Right ventricle myocardium inferior (tissue), 1 donor: ENCODE measurements around the gene KNCN. TPM values are rescaled to one million over a fixed set of nuclear protein-coding genes. Genes with fewer than 3 reads are reported as not detected.

Experiments
- ATAC-seq: fragments of 200-7000 bp; cut with Tn5 transposase; one replicate; pipeline ENCODE4 v1.9.1; 2020; ENCODE audit warnings: mild to moderate bottlenecking, moderate library complexity
- DNase-seq: peaks from one replicate; pipeline ENCODE4 v3.0.0; 2021; ENCODE audit errors: missing footprints
- intact Hi-C: fragments of 100-400 bp; cut with DNase I; formaldehyde crosslinking; loops from one replicate; pipeline ENCODE4 v1.11.0; 2022
- total RNA-seq: library from RNA; stranded (reverse); fragmentation: NEBNext Ultra II Directional; extraction: Animal tissue kit (Norgen Biotek cat#: 25700); gene quantifications from one replicate; pipeline ENCODE4 v1.2.1, GENCODE V29; 2021
- donor health status: DM: no; HTN: yes; CAD: no; lungs with severe emphysema.

KNCN gene
- total RNA-seq, 1 donor from 2014 or later, result not detected

GRCh38 chr1:46571691-46572225 is 20.3 kb upstream of the KNCN start:
- ATAC-seq (no peak), DNase-seq (no peak)
- intact Hi-C loops, result no loop called here

- DNase-seq (no peak), ATAC-seq (no peak)
- intact Hi-C loops, result no loop called here
Measured at GRCh38 chr1:46569884-46570725, 18.7 kb upstream of the KNCN start.

- ATAC-seq (no peak), DNase-seq (no peak)
- intact Hi-C loops, result no loop called here
Measured at GRCh38 chr1:46569116-46569515, 17.7 kb upstream of the KNCN start.

GRCh38 chr1:46568461-46568891 is 17.0 kb upstream of the KNCN start:
- intact Hi-C loops, result no loop called here
- DNase-seq (no peak), ATAC-seq (no peak)

GRCh38 chr1:46563341-46563740 is 11.9 kb upstream of the KNCN start:
- no peak for DNase-seq
- intact Hi-C loops, result no loop called here
- ATAC-seq, result no peak

- ATAC-seq (no peak), DNase-seq (no peak)
- intact Hi-C loops, result no loop called here
Measured at GRCh38 chr1:46562498-46562897, 11.1 kb upstream of the KNCN start.

- no peak for ATAC-seq
- intact Hi-C loops, result no loop called here
- DNase-seq, result no peak
Measured at GRCh38 chr1:46558966-46559365, 7.5 kb upstream of the KNCN start.

GRCh38 chr1:46558141-46558963 is 6.9 kb upstream of the KNCN start:
- ATAC-seq (no peak), DNase-seq (no peak)
- intact Hi-C loops, result no loop called here

GRCh38 chr1:46557403-46557802 is 6.0 kb upstream of the KNCN start:
- intact Hi-C loops, result no loop called here
- DNase-seq (no peak), ATAC-seq (no peak)

- no peak for DNase-seq
- intact Hi-C loops, result no loop called here
- no peak for ATAC-seq
Measured at GRCh38 chr1:46556822-46557221, 5.4 kb upstream of the KNCN start.

GRCh38 chr1:46555826-46556619 is 4.6 kb upstream of the KNCN start:
- ATAC-seq (no peak), DNase-seq (no peak)
- intact Hi-C loops, result no loop called here

- ATAC-seq, result no peak
- DNase-seq, result no peak
- intact Hi-C loops, result no loop called here
Measured at GRCh38 chr1:46554597-46555381, 3.3 kb upstream of the KNCN start.

GRCh38 chr1:46554236-46554596 is 2.8 kb upstream of the KNCN start:
- intact Hi-C loops, result no loop called here
- no peak for ATAC-seq
- no peak for DNase-seq

- no peak for ATAC-seq
- DNase-seq, result no peak
- intact Hi-C loops, result no loop called here
Measured at GRCh38 chr1:46553506-46553905, 2.1 kb upstream of the KNCN start.

- intact Hi-C loops, result no loop called here
Measured at GRCh38 chr1:46552357-46553237, 1.1 kb upstream of the KNCN start.

GRCh38 chr1:46550751-46551231 is 656 bp downstream of the KNCN start:
- ATAC-seq, result no peak
- peak; percentile 35 for DNase-seq
- intact Hi-C loops, result no loop called here

More at GRCh38 chr1:46552357-46553237, 1.1 kb upstream of the KNCN start:
- ATAC-seq, result no peak
- no peak for DNase-seq
